Suprapubic skin (tissue), 4 donors: ENCODE measurements around the gene MFAP2. TPM values are rescaled to one million over a fixed set of nuclear protein-coding genes. Genes with fewer than 3 reads are reported as not detected.

Source experiments
- DNase-seq, 2 donors: peaks; one replicate each; pipeline ENCODE4 v3.0.0-alpha.2; 2019; ENCODE audit warnings: low spot score in 2 of 2
- H3K27ac ChIP-seq: fragments of 200-600 bp; sonication (generic); one replicate; pipeline ENCODE4 v1.5.1; 2019
- H3K27me3 ChIP-seq: fragments of 200-600 bp; sonication (generic); one replicate; pipeline ENCODE4 v1.5.1; 2019
- H3K36me3 ChIP-seq: fragments of 200-600 bp; sonication (generic); one replicate; pipeline ENCODE4 v1.5.1; 2019
- H3K4me1 ChIP-seq: fragments of 200-600 bp; sonication (generic); one replicate; pipeline ENCODE4 v1.5.1; 2019
- H3K4me3 ChIP-seq: fragments of 200-600 bp; sonication (generic); one replicate; pipeline ENCODE4 v1.5.1; 2019; ENCODE audit warnings: mild to moderate bottlenecking
- H3K9me3 ChIP-seq: fragments of 200-600 bp; sonication (generic); one replicate; pipeline ENCODE4 v1.5.1; 2019
- EP300 ChIP-seq: sonication (generic); formaldehyde crosslinking; IDR thresholded peaks from one replicate; pipeline ENCODE4 v1.6.1; 2017; ENCODE audit warnings: antibody characterized with exemption
- POLR2A ChIP-seq, 2 donors: fragments of 450-650 bp; IDR thresholded peaks; one replicate each; pipeline ENCODE4 v1.6.1; 2017; ENCODE audit warnings: antibody characterized with exemption in 2 of 2, mild to moderate bottlenecking in 2 of 2, moderate library complexity in 2 of 2
- POLR2AphosphoS5 ChIP-seq, 3 donors: sonication (generic); formaldehyde crosslinking; IDR thresholded peaks; one replicate each; pipeline ENCODE4 v1.6.1; 2017; ENCODE audit warnings: antibody characterized with exemption in 3 of 3
- WGBS: methylation state at CpG from one replicate; pipeline ENCODE4 v1.1.5; 2018; 5-methylcytosine and 5-hydroxymethylcytosine counted together
- total RNA-seq, 4 donors: library from RNA; depleted of rRNA; stranded (reverse); fragments of >200 nt; gene quantifications; one replicate each; pipeline ENCODE4 v1.1.0, GENCODE V29; 2016
- TF ChIP-seq, protein P1 (sequence below), 2 donors: fragments of 200-600 bp in 1 of 2; fragments of 450-650 bp in 1 of 2; sonication (generic) in 1 of 2; IDR thresholded peaks; one replicate each; pipeline ENCODE4 v1.5.1; 2016 to 2019; ENCODE audit warnings: antibody characterized with exemption in 2 of 2, mild to moderate bottlenecking in 1 of 2, moderate library complexity in 1 of 2

MFAP2 gene
- total RNA-seq, 4 donors from 2014 or later: 5.6 to 8.3 (median 7.1) TPM

DNA sequence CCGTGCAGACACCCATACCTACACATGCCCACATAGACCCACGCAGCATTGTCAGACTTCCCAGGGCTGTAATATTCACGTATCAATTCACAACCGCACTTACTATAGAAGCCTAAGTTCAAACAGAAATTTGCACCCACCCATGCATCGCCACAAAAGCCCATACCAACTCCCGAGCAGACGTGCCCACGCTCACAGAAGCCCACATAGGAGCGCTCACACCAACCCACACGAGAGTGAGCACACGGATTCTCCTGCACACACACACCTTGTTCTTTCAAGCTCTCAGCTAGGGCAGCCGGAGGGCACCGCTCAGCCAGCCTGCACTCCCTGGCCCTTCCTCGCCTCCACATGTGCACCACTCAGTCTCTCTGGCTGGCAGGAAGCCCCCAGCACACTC lies 4.6 kb downstream of the MFAP2 start:
- peaks cover 59% of the 10 kb centered on the region for H3K4me1 ChIP-seq
- 51% methylated on average over 13 of the region's 14 CpGs for WGBS
- H3K4me3 ChIP-seq: no peak overlapping the region
- no peaks in the 10 kb centered on the region for H3K9me3 ChIP-seq
- TF ChIP-seq, protein P1, sequence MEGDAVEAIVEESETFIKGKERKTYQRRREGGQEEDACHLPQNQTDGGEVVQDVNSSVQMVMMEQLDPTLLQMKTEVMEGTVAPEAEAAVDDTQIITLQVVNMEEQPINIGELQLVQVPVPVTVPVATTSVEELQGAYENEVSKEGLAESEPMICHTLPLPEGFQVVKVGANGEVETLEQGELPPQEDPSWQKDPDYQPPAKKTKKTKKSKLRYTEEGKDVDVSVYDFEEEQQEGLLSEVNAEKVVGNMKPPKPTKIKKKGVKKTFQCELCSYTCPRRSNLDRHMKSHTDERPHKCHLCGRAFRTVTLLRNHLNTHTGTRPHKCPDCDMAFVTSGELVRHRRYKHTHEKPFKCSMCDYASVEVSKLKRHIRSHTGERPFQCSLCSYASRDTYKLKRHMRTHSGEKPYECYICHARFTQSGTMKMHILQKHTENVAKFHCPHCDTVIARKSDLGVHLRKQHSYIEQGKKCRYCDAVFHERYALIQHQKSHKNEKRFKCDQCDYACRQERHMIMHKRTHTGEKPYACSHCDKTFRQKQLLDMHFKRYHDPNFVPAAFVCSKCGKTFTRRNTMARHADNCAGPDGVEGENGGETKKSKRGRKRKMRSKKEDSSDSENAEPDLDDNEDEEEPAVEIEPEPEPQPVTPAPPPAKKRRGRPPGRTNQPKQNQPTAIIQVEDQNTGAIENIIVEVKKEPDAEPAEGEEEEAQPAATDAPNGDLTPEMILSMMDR (IDR thresholded peaks at IDR 0.05): no peak
- TF ChIP-seq POLR2A (IDR thresholded peaks at IDR 0.05) (no peak), EP300 (no peak), POLR2AphosphoS5 (IDR thresholded peaks at IDR 0.05) (no peak)
- no peak for DNase-seq
- no peaks in the 10 kb centered on the region for H3K27me3 ChIP-seq
- no peak overlapping the region for H3K27ac ChIP-seq
- H3K36me3 ChIP-seq: no peaks in the 10 kb centered on the region

GRCh38 chr1:16975211-16975610 lies 5.2 kb downstream of the MFAP2 start:
- 59% methylated on average over 9 of the region's 14 CpGs for WGBS

DNA sequence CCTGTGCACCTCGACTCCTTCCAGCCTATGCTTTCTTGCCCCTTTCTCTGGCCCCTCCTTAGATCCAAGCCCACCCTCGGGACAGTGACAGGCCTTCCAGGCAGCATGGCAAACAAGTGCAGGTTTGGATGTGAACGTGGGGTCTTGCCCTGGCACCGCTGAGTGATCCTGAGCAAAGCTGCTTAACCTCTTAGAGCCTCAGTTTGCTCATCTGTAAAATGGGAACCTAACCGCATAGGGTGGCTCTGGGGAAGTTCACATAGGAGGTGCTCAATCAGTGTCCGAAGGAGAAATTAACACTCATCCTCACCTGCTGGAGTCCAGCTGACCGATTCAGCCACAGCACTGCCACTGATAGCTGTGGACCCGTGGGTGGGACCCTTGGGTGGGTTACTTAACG lies 7.2 kb downstream of the MFAP2 start:
- no peaks in the 10 kb centered on the region for H3K9me3 ChIP-seq
- no peak overlapping the region for H3K27ac ChIP-seq
- H3K4me3 ChIP-seq: no peak overlapping the region
- no peak for DNase-seq
- H3K36me3 ChIP-seq: peaks cover 2% of the 10 kb centered on the region
- peaks cover 33% of the 10 kb centered on the region for H3K4me1 ChIP-seq
- H3K27me3 ChIP-seq: no peaks in the 10 kb centered on the region
- no peak for TF ChIP-seq EP300
- TF ChIP-seq POLR2A (IDR thresholded peaks at IDR 0.05): no peak
- no peak for TF ChIP-seq POLR2AphosphoS5 (IDR thresholded peaks at IDR 0.05)
- TF ChIP-seq, protein P1 (IDR thresholded peaks at IDR 0.05): no peak
- WGBS: 78% methylated on average over 4 of the region's 9 CpGs

More at GRCh38 chr1:16975211-16975610, 5.2 kb downstream of the MFAP2 start:
- TF ChIP-seq POLR2A (IDR thresholded peaks at IDR 0.05): no peak
- Histone ChIP-seq H3K9me3 (no peaks in the 10 kb centered on the region), H3K4me3 (no peak overlapping the region), H3K27me3 (no peaks in the 10 kb centered on the region), H3K4me1 (peaks cover 53% of the 10 kb centered on the region), H3K27ac (no peak overlapping the region), H3K36me3 (no peaks in the 10 kb centered on the region)
- DNase-seq: no peak

DNA sequence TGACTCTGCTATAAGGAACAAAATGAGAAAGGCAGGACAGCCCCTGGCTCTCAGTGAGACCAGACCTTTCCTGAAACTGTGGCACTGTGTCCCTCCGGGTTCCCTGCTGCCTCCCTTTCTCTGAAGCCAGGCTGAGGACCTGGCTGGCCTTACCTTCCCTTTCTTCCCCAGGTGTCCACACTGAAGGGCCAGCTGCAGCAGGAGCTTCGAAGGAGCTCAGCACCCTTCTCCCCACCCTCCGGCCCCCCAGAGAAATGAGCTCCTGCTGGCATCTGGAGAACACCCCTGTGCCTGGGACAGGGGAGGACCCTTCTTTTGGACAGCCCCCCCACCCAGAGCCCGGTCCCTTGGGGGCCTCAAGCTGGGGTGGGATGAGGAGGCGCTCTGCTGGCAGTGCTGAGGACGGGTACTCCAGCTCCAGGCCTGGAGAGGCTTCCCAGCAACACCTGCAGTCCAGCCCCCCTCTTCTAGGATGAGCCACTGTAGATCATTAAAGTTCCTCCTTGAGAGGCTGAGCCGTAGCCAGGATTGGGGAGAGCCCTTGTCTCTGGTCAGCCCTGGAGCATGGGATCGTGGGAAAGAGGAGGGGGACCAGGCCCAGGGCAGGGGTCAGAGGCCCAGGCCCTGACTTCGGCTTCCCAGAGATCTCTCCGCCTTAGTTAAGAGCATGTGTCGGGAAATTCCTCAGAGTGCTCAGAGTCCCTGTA lies 8.1 kb downstream of the MFAP2 start:
- no peak overlapping the region for H3K27ac ChIP-seq
- H3K36me3 ChIP-seq: peaks cover 5% of the 10 kb centered on the region
- H3K9me3 ChIP-seq: no peaks in the 10 kb centered on the region
- no peak for DNase-seq
- WGBS: 91% methylated on average over 8 of the region's 11 CpGs
- peaks cover 26% of the 10 kb centered on the region for H3K4me1 ChIP-seq
- TF ChIP-seq EP300: no peak
- TF ChIP-seq, protein P1 (IDR thresholded peaks at IDR 0.05): no peak
- no peak for TF ChIP-seq POLR2AphosphoS5 (IDR thresholded peaks at IDR 0.05)
- no peak for TF ChIP-seq POLR2A (IDR thresholded peaks at IDR 0.05)
- H3K4me3 ChIP-seq: no peak overlapping the region
- H3K27me3 ChIP-seq: no peaks in the 10 kb centered on the region

GRCh38 chr1:16971341-16972188 lies 8.9 kb downstream of the MFAP2 start:
- Histone ChIP-seq H3K4me3 (no peak overlapping the region), H3K36me3 (peaks cover 7% of the 10 kb centered on the region), H3K27ac (no peak overlapping the region), H3K27me3 (no peaks in the 10 kb centered on the region), H3K4me1 (peaks cover 20% of the 10 kb centered on the region), H3K9me3 (no peaks in the 10 kb centered on the region)
- TF ChIP-seq POLR2A (IDR thresholded peaks at IDR 0.05): no peak
- TF ChIP-seq POLR2AphosphoS5 (IDR thresholded peaks at IDR 0.05): no peak
- TF ChIP-seq, protein P1 (IDR thresholded peaks at IDR 0.05): no peak
- no peak for TF ChIP-seq EP300
- 40% methylated on average over 18 of the region's 28 CpGs for WGBS
- no peak for DNase-seq
